ENCODE measurements around the gene PSMA8. TPM values are rescaled to one million over a fixed set of nuclear protein-coding genes. Genes with fewer than 3 reads are reported as not detected.

Gene PSMA8
- total and polyA plus RNA-seq, 11 donors, result 0.16 TPM; not detected in 10

DNA sequence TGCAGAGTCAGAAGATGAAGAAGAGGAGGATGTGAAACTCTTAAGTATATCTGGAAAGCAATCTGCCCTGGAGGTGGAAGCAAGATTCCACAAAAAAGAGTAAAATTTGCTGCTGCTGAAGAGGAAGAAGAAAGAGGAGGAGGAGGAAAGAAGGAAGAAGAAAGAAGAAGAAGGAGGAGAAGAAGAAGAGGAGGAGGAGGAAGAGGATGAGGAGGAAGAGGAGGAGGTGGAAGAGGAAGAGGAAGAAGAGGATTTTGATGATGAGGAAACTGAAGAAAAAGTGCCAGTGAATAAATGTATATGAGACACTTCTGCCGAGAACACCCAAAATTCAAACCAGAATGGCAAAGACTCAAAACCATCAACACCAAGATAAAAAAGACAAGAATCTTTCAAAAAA lies 71.6 kb downstream of the PSMA8 start:
- Histone ChIP-seq H3K9me3 (peaks cover 0 to 8% (median 0%) of the 10 kb centered on the region in 12 donors), H3K27me3 (no peaks in the 10 kb centered on the region), H3K4me1 (no peaks in the 10 kb centered on the region), H3K27ac (no peak overlapping the region), H3K4me3 (no peak overlapping the region), H3K36me3 (no peaks in the 10 kb centered on the region)
- TF ChIP-seq POLR2A (IDR thresholded peaks at IDR 0.05), result no peak
- TF ChIP-seq, protein P1, sequence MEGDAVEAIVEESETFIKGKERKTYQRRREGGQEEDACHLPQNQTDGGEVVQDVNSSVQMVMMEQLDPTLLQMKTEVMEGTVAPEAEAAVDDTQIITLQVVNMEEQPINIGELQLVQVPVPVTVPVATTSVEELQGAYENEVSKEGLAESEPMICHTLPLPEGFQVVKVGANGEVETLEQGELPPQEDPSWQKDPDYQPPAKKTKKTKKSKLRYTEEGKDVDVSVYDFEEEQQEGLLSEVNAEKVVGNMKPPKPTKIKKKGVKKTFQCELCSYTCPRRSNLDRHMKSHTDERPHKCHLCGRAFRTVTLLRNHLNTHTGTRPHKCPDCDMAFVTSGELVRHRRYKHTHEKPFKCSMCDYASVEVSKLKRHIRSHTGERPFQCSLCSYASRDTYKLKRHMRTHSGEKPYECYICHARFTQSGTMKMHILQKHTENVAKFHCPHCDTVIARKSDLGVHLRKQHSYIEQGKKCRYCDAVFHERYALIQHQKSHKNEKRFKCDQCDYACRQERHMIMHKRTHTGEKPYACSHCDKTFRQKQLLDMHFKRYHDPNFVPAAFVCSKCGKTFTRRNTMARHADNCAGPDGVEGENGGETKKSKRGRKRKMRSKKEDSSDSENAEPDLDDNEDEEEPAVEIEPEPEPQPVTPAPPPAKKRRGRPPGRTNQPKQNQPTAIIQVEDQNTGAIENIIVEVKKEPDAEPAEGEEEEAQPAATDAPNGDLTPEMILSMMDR (IDR thresholded peaks at IDR 0.05), result no peak
- no peak for DNase-seq
- intact Hi-C loops (cut with DNase I), result loop anchor here in 1 of 10 donors (2.0 kb wide), 1 partner anchor 19 kb away; no protein-coding TSS in a partner anchor
- no peak for ATAC-seq
- 85 to 91% (median 87%) methylated on average over 1 of the region's 1 CpG for WGBS, 4 donors

DNA sequence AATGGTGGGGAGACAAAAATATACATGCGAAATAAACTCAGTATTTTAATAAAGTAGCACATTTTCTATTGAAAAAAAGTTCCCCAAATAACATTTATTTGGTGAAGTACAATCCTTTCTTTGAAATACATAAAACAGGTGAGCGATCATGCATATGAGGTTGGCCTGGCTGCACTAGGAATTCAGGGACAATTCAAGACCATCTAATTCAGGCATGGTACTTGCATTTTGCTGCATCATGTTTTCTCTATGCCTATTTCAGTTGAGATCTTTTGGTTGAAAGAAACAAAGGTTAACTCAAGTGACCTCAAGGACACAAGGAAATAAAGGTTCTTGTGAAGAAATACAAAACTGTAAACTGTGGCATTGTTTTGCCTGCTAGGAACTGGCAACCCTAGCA lies 72.8 kb downstream of the PSMA8 start:
- peaks cover 0 to under 1% (median 0%) of the 10 kb centered on the region in 12 donors for H3K9me3 ChIP-seq
- no peak for DNase-seq
- no peaks in the 10 kb centered on the region for H3K36me3 ChIP-seq
- 92 to 95% (median 93%) methylated on average over 2 of the region's 2 CpGs for WGBS, 4 donors
- H3K27me3 ChIP-seq, result no peaks in the 10 kb centered on the region
- H3K27ac ChIP-seq, result no peak overlapping the region
- intact Hi-C loops (cut with DNase I), result no loop called here
- H3K4me1 ChIP-seq, result no peaks in the 10 kb centered on the region
- TF ChIP-seq, protein P1 (IDR thresholded peaks at IDR 0.05), result no peak
- no peak for TF ChIP-seq POLR2A (IDR thresholded peaks at IDR 0.05)
- ATAC-seq, result no peak
- H3K4me3 ChIP-seq, result no peak overlapping the region

DNA sequence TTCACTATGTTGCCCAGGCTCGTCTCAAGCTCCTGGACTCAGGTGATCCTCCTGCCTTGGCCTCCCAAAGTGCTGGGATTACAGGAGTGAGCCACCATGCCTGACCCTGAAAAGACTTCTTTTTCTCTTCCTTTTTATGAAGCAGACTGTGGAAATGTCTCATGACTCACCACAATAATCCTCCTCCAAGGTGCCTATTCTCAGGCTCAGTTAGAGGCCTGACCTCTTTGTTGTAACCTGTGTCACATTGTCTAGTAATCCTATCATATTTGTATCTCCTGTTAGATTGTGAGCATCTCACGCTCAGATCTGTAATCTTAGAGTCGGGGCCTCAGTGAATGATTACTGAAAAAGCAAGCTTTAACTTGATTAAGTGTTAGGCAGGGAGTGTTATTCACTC lies 74.3 kb downstream of the PSMA8 start:
- Histone ChIP-seq H3K4me3 (no peak overlapping the region), H3K27me3 (no peaks in the 10 kb centered on the region), H3K4me1 (no peaks in the 10 kb centered on the region), H3K36me3 (no peaks in the 10 kb centered on the region), H3K27ac (no peak overlapping the region), H3K9me3 (no peaks in the 10 kb centered on the region)
- no peak for ATAC-seq
- no peak for DNase-seq
- TF ChIP-seq, protein P1 (IDR thresholded peaks at IDR 0.05), result no peak
- intact Hi-C loops (cut with DNase I), result no loop called here
- 83 to 91% (median 86%) methylated on average over 3 of the region's 3 CpGs for WGBS, 4 donors

DNA sequence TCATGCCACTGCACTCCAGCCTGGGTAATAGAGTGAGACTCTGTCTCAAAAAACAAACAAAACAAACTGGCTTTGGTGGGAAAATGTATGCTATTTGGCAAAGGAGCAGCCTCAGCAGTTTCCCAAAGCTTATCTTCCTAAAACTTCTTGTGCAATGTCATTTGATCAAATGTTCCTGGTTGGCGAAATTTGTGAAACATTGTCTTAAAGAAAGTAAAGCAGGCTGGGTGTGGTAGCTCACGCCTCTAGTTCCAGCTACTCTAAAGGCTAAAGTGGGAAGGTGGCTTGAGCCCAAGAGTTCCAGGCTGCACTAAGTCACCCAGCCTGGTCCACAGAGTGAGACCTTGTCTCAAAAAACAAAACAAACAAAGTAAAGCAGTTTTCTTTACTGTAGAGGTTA lies 75.3 kb downstream of the PSMA8 start:
- H3K4me1 ChIP-seq, result no peaks in the 10 kb centered on the region
- H3K36me3 ChIP-seq, result no peaks in the 10 kb centered on the region
- intact Hi-C loops (cut with DNase I), result no loop called here
- H3K4me3 ChIP-seq, result no peak overlapping the region
- WGBS, 4 donors, result 75 to 78% (median 76%) methylated on average over 2 of the region's 2 CpGs
- H3K27me3 ChIP-seq, result no peaks in the 10 kb centered on the region
- ATAC-seq (no peak), DNase-seq (no peak)
- no peak for TF ChIP-seq POLR2A (IDR thresholded peaks at IDR 0.05)
- TF ChIP-seq, protein P1 (IDR thresholded peaks at IDR 0.05), result no peak
- H3K9me3 ChIP-seq, result no peaks in the 10 kb centered on the region
- H3K27ac ChIP-seq, result no peak overlapping the region
